Heart right ventricle (tissue), 16 donors: ENCODE results near the gene CSRP3. TPM values are rescaled to one million over a fixed set of nuclear protein-coding genes. Genes with fewer than 3 reads are reported as not detected.

ENCODE experiments used
- ATAC-seq, 8 donors: fragments of 200-7000 bp; cut with Tn5 transposase; one replicate each; pipeline ENCODE4 v1.9.1; 2020; ENCODE audit warnings: mild to moderate bottlenecking in 8 of 8, moderate library complexity in 8 of 8, moderate number of reproducible peaks in 1 of 8
- DNase-seq, 2 donors: peaks; one replicate each; pipeline ENCODE4 v3.0.0-alpha.2; 2020
- H3K27ac ChIP-seq, 10 donors: fragments of 200-600 bp; sonication (generic) in 2 of 10; one replicate each; pipeline versions ENCODE4 v1.5.0 to v1.8.0; 2020 to 2022; ENCODE audit warnings: mild to moderate bottlenecking in 3 of 10
- H3K27me3 ChIP-seq, 7 donors: fragments of 200-600 bp; one replicate each; pipeline ENCODE4 v1.8.0; 2021 to 2022; ENCODE audit warnings: mild to moderate bottlenecking in 2 of 7
- H3K36me3 ChIP-seq, 9 donors: fragments of 200-600 bp; sonication (generic) in 1 of 9; one replicate each; pipeline versions ENCODE4 v1.5.0 to v1.8.0; 2020 to 2022; ENCODE audit warnings: mild to moderate bottlenecking in 2 of 9
- H3K4me1 ChIP-seq, 9 donors: fragments of 200-600 bp; sonication (generic) in 1 of 9; one replicate each; pipeline versions ENCODE4 v1.5.0 to v1.8.0; 2020 to 2022; ENCODE audit warnings: mild to moderate bottlenecking in 4 of 9
- H3K4me3 ChIP-seq, 10 donors: fragments of 200-600 bp; sonication (generic) in 2 of 10; one replicate each; pipeline versions ENCODE4 v1.5.0 to v1.8.0; 2020 to 2022; ENCODE audit warnings: mild to moderate bottlenecking in 7 of 10, moderate library complexity in 2 of 10
- H3K9me3 ChIP-seq, 11 donors: fragments of 200-600 bp in 10 of 11; sonication (generic) in 2 of 11; one replicate each; pipeline versions ENCODE4 v1.5.0 to v1.8.0; 2013 to 2022; ENCODE audit warnings: mild to moderate bottlenecking in 2 of 11, control low read depth in 1 of 11, moderate library complexity in 1 of 11
- CTCF ChIP-seq, 9 donors: fragments of 200-600 bp; sonication (generic) in 2 of 9; IDR thresholded peaks; one replicate each; pipeline versions ENCODE4 v1.5.0 to v1.8.0; 2021 to 2022; ENCODE audit warnings: antibody characterized with exemption in 9 of 9, mild to moderate bottlenecking in 5 of 9, moderate library complexity in 1 of 9
- WGBS, 2 donors: extraction: QIAGEN DNeasy Blood & Tissue Kit; methylation state at CpG; one replicate each; pipeline ENCODE4 v1.1.7; 2013; ENCODE audit warnings: inconsistent platforms in 1 of 2; 5-methylcytosine and 5-hydroxymethylcytosine counted together
- intact Hi-C, 10 donors: fragments of 100-400 bp; cut with DNase I; formaldehyde crosslinking; loops; one replicate each; pipeline versions ENCODE4 v1.11.1 to v1.14.2; 2022
- polyA plus RNA-seq, 2 donors: library from polyadenylated mRNA; stranded (reverse); fragments of 200-250 nt; gene quantifications; one replicate each; pipeline ENCODE4 v1.2.3, GENCODE V29; 2013
- total RNA-seq, 10 donors: library from RNA; stranded (reverse); fragmentation: NEBNext Ultra II Directional in 3 of 10; extraction: Animal tissue kit (Norgen Biotek cat#: 25700) in 3 of 10; gene quantifications; one replicate each; pipeline versions ENCODE4 v1.2.1 to v1.2.4, GENCODE V29; 2021 to 2023
- donor health status: Arrhythmogenic right ventricular cardiomyopathy.
- donor health status: ischemic (EF 13 %, LVEDD 7.1; RV severe dilation, severe dysfunction).
- donor health status: healthy with polysubstance abuse.
- donor health status: DM: no; HTN: yes; CAD: no.
- donor health status: DM: no; HTN: no; CAD: no.
- donor health status: ischemic (EF 25% LVEDD 6.9; RV normal size, moderate dysfunction).
- donor health status: ischemic (EF 25% LVEDD 5.7; RV mildly dilated, moderate dysfunction).
- donor health status: healthy.
- donor health status: DM: yes; HTN: yes; CAD: no.
- donor health status: Ischemic cardiomyopathy.
- donor health status: ischemic (EF 35%, LVEDD 5.7; RV mildly dilated, moderate dysfunction).
- donor health status: nonischemic (EF 11% LVEDD 7.7; RV severe dilation, severe dysfunction).
- donor health status: DM: yes; HTN: yes; CAD: no.
- donor health status: PGD.
- donor health status: ischemic (EF 29% LVEDD 5.4; RV normal size, mild dysfunction).
- donor health status: nonischemic (EF 23%, LVEDD 6.1; RV moderate dilation, normal function).

CSRP3 gene
- total and polyA plus RNA-seq, 12 donors, result 534 to 3,929 (median 2,209) TPM

- H3K4me3 ChIP-seq, result no peak overlapping the region
- H3K27ac ChIP-seq, result peak overlapping the region in 1 of 10 donors; percentile 6
- intact Hi-C loops, result no loop called here
- no peaks in the 10 kb centered on the region for H3K9me3 ChIP-seq
- ATAC-seq (no peak), DNase-seq (no peak)
- TF ChIP-seq CTCF (IDR thresholded peaks at IDR 0.05), result no peak
- H3K4me1 ChIP-seq, result peaks cover 0 to 57% (median 13%) of the 10 kb centered on the region in 9 donors
- 45 to 53% methylated on average over 5 of the region's 5 CpGs for whole genome bisulfite sequencing, 2 donors
- no peaks in the 10 kb centered on the region for H3K27me3 ChIP-seq
- peaks cover 0 to 95% (median 21%) of the 10 kb centered on the region in 9 donors for H3K36me3 ChIP-seq
Observed at GRCh38 chr11:19187114-19187832, 14.5 kb downstream of the CSRP3 start.

GRCh38 chr11:19185516-19186052, 16.2 kb downstream of the CSRP3 start:
- peaks cover 0 to 97% (median 21%) of the 10 kb centered on the region in 9 donors for H3K36me3 ChIP-seq
- no peak for DNase-seq
- 60 to 63% methylated on average over 6 of the region's 6 CpGs for WGBS, 2 donors
- H3K9me3 ChIP-seq, result no peaks in the 10 kb centered on the region
- no peak for ATAC-seq
- no peak for TF ChIP-seq CTCF (IDR thresholded peaks at IDR 0.05)
- H3K4me3 ChIP-seq, result no peak overlapping the region
- no peak overlapping the region for H3K27ac ChIP-seq
- peaks cover 0 to 40% (median 4%) of the 10 kb centered on the region in 9 donors for H3K4me1 ChIP-seq
- H3K27me3 ChIP-seq, result no peaks in the 10 kb centered on the region
- intact Hi-C loops, result no loop called here

- Histone ChIP-seq H3K36me3 (peaks cover 0 to 94% (median 16%) of the 10 kb centered on the region in 9 donors), H3K4me3 (no peak overlapping the region), H3K27ac (no peak overlapping the region), H3K4me1 (peaks cover 0 to 34% (median 4%) of the 10 kb centered on the region in 9 donors), H3K9me3 (no peaks in the 10 kb centered on the region), H3K27me3 (no peaks in the 10 kb centered on the region)
- ATAC-seq (no peak), DNase-seq (no peak)
- 66 to 75% methylated on average over 2 of the region's 2 CpGs for WGBS, 2 donors
- intact Hi-C loops, result no loop called here
- no peak for TF ChIP-seq CTCF (IDR thresholded peaks at IDR 0.05)
Observed at GRCh38 chr11:19185036-19185435, 16.7 kb downstream of the CSRP3 start.

GRCh38 chr11:19183646-19184045, 18.1 kb downstream of the CSRP3 start:
- TF ChIP-seq CTCF (IDR thresholded peaks at IDR 0.05), result no peak
- DNase-seq, result no peak
- peaks cover 0 to 83% (median 15%) of the 10 kb centered on the region in 9 donors for H3K36me3 ChIP-seq
- intact Hi-C loops, result no loop called here
- 67 to 77% methylated on average over 7 of the region's 7 CpGs for WGBS, 2 donors
- no peak for ATAC-seq
- H3K4me1 ChIP-seq, result peaks cover 0 to 32% (median 4%) of the 10 kb centered on the region in 9 donors
- H3K9me3 ChIP-seq, result no peaks in the 10 kb centered on the region
- no peak overlapping the region for H3K4me3 ChIP-seq
- peak overlapping the region in 1 of 10 donors; percentile 15 for H3K27ac ChIP-seq
- no peaks in the 10 kb centered on the region for H3K27me3 ChIP-seq
